GM12864 (cell line): ENCODE results near the gene CTAGE8.
"Not testable (repeated sequence)": the region's sequence is repeated elsewhere in the genome, so short reads cannot be mapped to it uniquely, and the experiment has no call there.

Source experiments
- DNase-seq: peaks from one replicate; pipeline ENCODE4 v3.0.0-alpha.2; 2011; ENCODE audit warnings: low read depth
- H3K4me3 ChIP-seq: 2 replicates; pipeline ENCODE4 v1.5.1; 2011; ENCODE audit warnings: mild to moderate bottlenecking, low read depth, low read length, control low read depth

CTAGE8 gene

GRCh38 chr7:144269188-144269587, at the start of gene CTAGE8:
TSS of gene CTAGE8 (minus strand) at chr7:144269288. CDS start at chr7:144269250, 38 bp downstream.
- not testable (repeated sequence) for DNase-seq, H3K4me3 ChIP-seq

- not testable (repeated sequence) for H3K4me3 ChIP-seq, DNase-seq
Measured at GRCh38 chr7:144317537-144317936, 48.4 kb upstream of the CTAGE8 start.

GRCh38 chr7:144311872-144312469, 42.9 kb upstream of the CTAGE8 start, which contains the start of gene OR2A1:
TSS of gene OR2A1 (plus strand) at chr7:144312419. CDS start at chr7:144318125, 5,706 bp downstream.
- not testable (repeated sequence) for DNase-seq

GRCh38 chr7:144311218-144311617, 42.1 kb upstream of the CTAGE8 start:
- H3K4me3 ChIP-seq, DNase-seq: not testable (repeated sequence)

More at GRCh38 chr7:144311872-144312469, 42.9 kb upstream of the CTAGE8 start, which contains the start of gene OR2A1:
- H3K4me3 ChIP-seq, result not testable (repeated sequence)

GRCh38 chr7:144309702-144310101, 40.6 kb upstream of the CTAGE8 start:
- H3K4me3 ChIP-seq, DNase-seq: not testable (repeated sequence)

- H3K4me3 ChIP-seq, result not testable (repeated sequence)
Measured at GRCh38 chr7:144305156-144305555, 36.1 kb upstream of the CTAGE8 start.

GRCh38 chr7:144303607-144304006, 34.5 kb upstream of the CTAGE8 start:
- DNase-seq, result not testable (repeated sequence)

More at GRCh38 chr7:144305156-144305555, 36.1 kb upstream of the CTAGE8 start:
- DNase-seq, result not testable (repeated sequence)

GRCh38 chr7:144302578-144303303, 33.7 kb upstream of the CTAGE8 start:
- not testable (repeated sequence) for H3K4me3 ChIP-seq, DNase-seq

More at GRCh38 chr7:144303607-144304006, 34.5 kb upstream of the CTAGE8 start:
- H3K4me3 ChIP-seq, result not testable (repeated sequence)

- not testable (repeated sequence) for H3K4me3 ChIP-seq, DNase-seq
Measured at GRCh38 chr7:144293794-144294499, 24.9 kb upstream of the CTAGE8 start.

GRCh38 chr7:144292384-144293161, 23.5 kb upstream of the CTAGE8 start:
- H3K4me3 ChIP-seq, DNase-seq: not testable (repeated sequence)

- not testable (repeated sequence) for DNase-seq, H3K4me3 ChIP-seq
Measured at GRCh38 chr7:144291607-144292006, 22.5 kb upstream of the CTAGE8 start.

- not testable (repeated sequence) for H3K4me3 ChIP-seq, DNase-seq
Measured at GRCh38 chr7:144287171-144287784, 18.2 kb upstream of the CTAGE8 start.

GRCh38 chr7:144283716-144284115, 14.6 kb upstream of the CTAGE8 start:
- not testable (repeated sequence) for H3K4me3 ChIP-seq, DNase-seq

- not testable (repeated sequence) for DNase-seq, H3K4me3 ChIP-seq
Measured at GRCh38 chr7:144282490-144282889, 13.4 kb upstream of the CTAGE8 start.

- not testable (repeated sequence) for DNase-seq, H3K4me3 ChIP-seq
Measured at GRCh38 chr7:144281981-144282380, 12.9 kb upstream of the CTAGE8 start.

GRCh38 chr7:144280010-144280409, 10.9 kb upstream of the CTAGE8 start:
- DNase-seq, H3K4me3 ChIP-seq: not testable (repeated sequence)

GRCh38 chr7:144275281-144275680, 6.2 kb upstream of the CTAGE8 start:
- H3K4me3 ChIP-seq, DNase-seq: not testable (repeated sequence)

- DNase-seq, H3K4me3 ChIP-seq: not testable (repeated sequence)
Measured at GRCh38 chr7:144264692-144265091, 4.4 kb downstream of the CTAGE8 start, which contains the start of gene OR2A7. TSS of gene OR2A7 (minus strand) at chr7:144264792. CDS start at chr7:144259628, 5,164 bp downstream.
